Measurements from ENCODE around the gene NAIF1. TPM values are rescaled to one million over a fixed set of nuclear protein-coding genes. Genes with fewer than 3 reads are reported as not detected.

The NAIF1 gene
- polyA plus RNA-seq, 1 donor from 2014 or later = 9.9 TPM

GRCh38 chr9:128015696-128016095 lies 51.4 kb downstream of the NAIF1 start:
- TF ChIP-seq CTCF (IDR thresholded peaks at IDR 0.05; ENCODE audit: poor library complexity, severe bottlenecking) = no peak
- no peak for TF ChIP-seq EZH2 (IDR thresholded peaks at IDR 0.05; ENCODE audit: borderline replicate concordance, insufficient read depth, low read length, poor library complexity, severe bottlenecking)
- no peak for TF ChIP-seq EP300 (conservative IDR thresholded peaks at IDR 0.05; ENCODE audit: poor library complexity, severe bottlenecking)
- no peak for TF ChIP-seq REST (IDR thresholded peaks at IDR 0.05; ENCODE audit: borderline replicate concordance)
- no peak for TF ChIP-seq TAF1 (IDR thresholded peaks at IDR 0.05; ENCODE audit: low read depth)
- no peak for TF ChIP-seq POLR2AphosphoS5 (IDR thresholded peaks at IDR 0.05)
- no peak for TF ChIP-seq MXI1 (conservative IDR thresholded peaks at IDR 0.05; ENCODE audit: poor library complexity, severe bottlenecking)
- TF ChIP-seq RAD21 (conservative IDR thresholded peaks at IDR 0.05) = no peak
- TF ChIP-seq SMC3 (conservative IDR thresholded peaks at IDR 0.05; ENCODE audit: poor library complexity) = no peak
- Histone ChIP-seq H3F3A (ENCODE audit: insufficient read depth, low read length, poor library complexity, severe bottlenecking) (no peaks in the 10 kb centered on the region), H4K20me1 (ENCODE audit: insufficient read depth) (no peaks in the 10 kb centered on the region), H3K4me3 (ENCODE audit: low read length) (no peak overlapping the region), H2AFZ (ENCODE audit: low read depth, low read length) (no peak overlapping the region), H3K9ac (ENCODE audit: low read length) (no peak overlapping the region), H3K27ac (ENCODE audit: low read length) (no peak overlapping the region), H3K36me3 (ENCODE audit: insufficient read depth, low read length) (no peaks in the 10 kb centered on the region), H3K9me2 (ENCODE audit: insufficient read depth, low read length) (no peaks in the 10 kb centered on the region), H3K4me2 (ENCODE audit: low read length) (no peak overlapping the region), H3K79me2 (replicated peaks; ENCODE audit: insufficient read depth, low read length) (no peaks in the 10 kb centered on the region), H3K27me3 (ENCODE audit: insufficient read depth, low read depth, low read length) (no peaks in the 10 kb centered on the region), H3K9me3 (ENCODE audit: low read length) (no peaks in the 10 kb centered on the region)

Other genes starting within 250 kb of the NAIF1 start
- 0.10 TPM in 1 of 2 replicates, not detected in the other for gene ENG, start 212.7 kb downstream of the NAIF1 start, polyA plus RNA-seq
- 105 and 137 TPM in 2 replicates for gene AK1, start 189.6 kb downstream of the NAIF1 start, polyA plus RNA-seq
- gene ST6GALNAC6, start 167.7 kb downstream of the NAIF1 start, polyA plus RNA-seq = 44.2 and 59.3 TPM in 2 replicates
- 4.8 and 5.9 TPM in 2 replicates for gene ST6GALNAC4, start 150.3 kb downstream of the NAIF1 start, polyA plus RNA-seq
- gene PIP5KL1, start 136.5 kb downstream of the NAIF1 start, polyA plus RNA-seq = 3.4 and 5.2 TPM in 2 replicates
- gene DPM2, start 129.5 kb downstream of the NAIF1 start, polyA plus RNA-seq = 30.5 and 44.9 TPM in 2 replicates
- 6.7 and 18.5 TPM in 2 replicates for gene EEIG1, start 86.3 kb downstream of the NAIF1 start, polyA plus RNA-seq
- gene SLC25A25, start 912 bp upstream of the NAIF1 start, polyA plus RNA-seq = 43.7 and 50.7 TPM in 2 replicates
- gene PTGES2, start 60.4 kb upstream of the NAIF1 start, polyA plus RNA-seq = 55.9 and 68.0 TPM in 2 replicates
- gene LCN2, start 82.1 kb upstream of the NAIF1 start, polyA plus RNA-seq = not detected in 2 replicates
- 270 and 330 TPM in 2 replicates for gene BBLN, start 92.9 kb upstream of the NAIF1 start, polyA plus RNA-seq
- gene CIZ1, start 124.3 kb upstream of the NAIF1 start, polyA plus RNA-seq = 25.6 and 27.8 TPM in 2 replicates
- 104 and 180 TPM in 2 replicates for gene DNM1, start 136.1 kb upstream of the NAIF1 start, polyA plus RNA-seq
- 44.3 and 46.3 TPM in 2 replicates for gene GOLGA2, start 208.7 kb upstream of the NAIF1 start, polyA plus RNA-seq
- gene SWI5, start 209.0 kb upstream of the NAIF1 start, polyA plus RNA-seq = 43.0 and 67.1 TPM in 2 replicates